HepG2 (cell line): ENCODE data around the gene PURB. TPM values are rescaled to one million over a fixed set of nuclear protein-coding genes. Genes with fewer than 3 reads are reported as not detected.

Experiments
- AKAP8 ChIP-seq: sonication (generic); formaldehyde crosslinking; IDR thresholded peaks from 2 replicates; pipeline ENCODE4 v1.5.1; 2020; ENCODE audit warnings: mild to moderate bottlenecking, missing genetic modification reagents
- BRCA1 ChIP-seq: sonication (generic); formaldehyde crosslinking; IDR thresholded peaks from 2 replicates; pipeline ENCODE4 v1.4.0; 2020; ENCODE audit warnings: missing genetic modification reagents
- HHEX ChIP-seq: IDR thresholded peaks from 2 replicates; pipeline ENCODE4 v1.6.1; 2016; ENCODE audit warnings: control low read depth
- HIC2 ChIP-seq: sonication (generic); formaldehyde crosslinking; IDR thresholded peaks from 2 replicates; pipeline ENCODE4 v1.9.0; 2022; ENCODE audit warnings: low read depth, missing genetic modification reagents
- KDM3A ChIP-seq: IDR thresholded peaks from 2 replicates; pipeline ENCODE4 v1.6.1; 2018; ENCODE audit warnings: low read depth, missing compliant biosample characterization
- KLF9 ChIP-seq: IDR thresholded peaks from 2 replicates; pipeline ENCODE4 v1.6.1; 2016; ENCODE audit warnings: low read depth
- MLLT10 ChIP-seq: sonication (generic); formaldehyde crosslinking; IDR thresholded peaks from 2 replicates; pipeline ENCODE4 v1.4.0; 2020; ENCODE audit warnings: missing genetic modification reagents
- PLSCR1 ChIP-seq: sonication (generic); formaldehyde crosslinking; IDR thresholded peaks from 2 replicates; pipeline ENCODE4 v1.5.0; 2020; ENCODE audit warnings: missing genetic modification reagents, mild to moderate bottlenecking, borderline replicate concordance
- PRDM4 ChIP-seq: sonication (generic); formaldehyde crosslinking; IDR thresholded peaks from 2 replicates; pipeline ENCODE4 v1.9.0; 2021; ENCODE audit warnings: missing genetic modification reagents, borderline replicate concordance
- SATB2 ChIP-seq: sonication (generic); formaldehyde crosslinking; IDR thresholded peaks from 2 replicates; pipeline ENCODE4 v1.5.0; 2020; ENCODE audit warnings: missing genetic modification reagents
- SMARCE1 ChIP-seq: fragments of 450-650 bp; IDR thresholded peaks from 2 replicates; pipeline ENCODE4 v1.6.1; 2017; ENCODE audit warnings: borderline replicate concordance
- SMC3 ChIP-seq: IDR thresholded peaks from 2 replicates; pipeline ENCODE4 v1.6.1; 2011; ENCODE audit warnings: low read length, improper control_type of control experiment
- SNAPC5 ChIP-seq: sonication (generic); formaldehyde crosslinking; IDR thresholded peaks from 2 replicates; pipeline ENCODE4 v1.8.1; 2023; ENCODE audit warnings: mild to moderate bottlenecking, missing genetic modification reagents, borderline replicate concordance
- SRSF4 ChIP-seq: fragments of 200-400 bp; formaldehyde crosslinking; IDR thresholded peaks from one replicate; pipeline ENCODE4 v1.6.1; 2018; ENCODE audit warnings: mild to moderate bottlenecking, low read depth, low read length, moderate library complexity; ENCODE audit not compliant: poor library complexity, severe bottlenecking
- XBP1 ChIP-seq: sonication (generic); formaldehyde crosslinking; IDR thresholded peaks from 2 replicates; pipeline ENCODE4 v1.5.0; 2020; ENCODE audit warnings: missing genetic modification reagents
- ZBTB37 ChIP-seq: sonication (generic); formaldehyde crosslinking; IDR thresholded peaks from 2 replicates; pipeline ENCODE4 v1.4.0; 2020; ENCODE audit warnings: mild to moderate bottlenecking, missing genetic modification reagents
- ZNF20 ChIP-seq: sonication (generic); formaldehyde crosslinking; IDR thresholded peaks from 2 replicates; pipeline ENCODE4 v1.4.0; 2020; ENCODE audit warnings: mild to moderate bottlenecking, moderate library complexity, missing genetic modification reagents
- ZNF34 ChIP-seq: sonication (generic); formaldehyde crosslinking; IDR thresholded peaks from 2 replicates; pipeline ENCODE4 v1.4.0; 2020; ENCODE audit warnings: mild to moderate bottlenecking, missing genetic modification reagents, borderline replicate concordance
- ZNF44 ChIP-seq: sonication (generic); formaldehyde crosslinking; IDR thresholded peaks from 2 replicates; pipeline ENCODE4 v1.5.1; 2020; ENCODE audit warnings: mild to moderate bottlenecking, missing genetic modification reagents
- ZNF543 ChIP-seq: sonication (generic); formaldehyde crosslinking; IDR thresholded peaks from 2 replicates; pipeline ENCODE4 v1.4.0; 2020; ENCODE audit warnings: mild to moderate bottlenecking, missing genetic modification reagents
- ZNF841 ChIP-seq: sonication (generic); formaldehyde crosslinking; IDR thresholded peaks from 2 replicates; pipeline ENCODE4 v1.8.1; 2023; ENCODE audit warnings: missing genetic modification reagents, borderline replicate concordance
- polyA plus RNA-seq, 8 experiments: library from polyadenylated mRNA; depleted of rRNA in 3 of 8; stranded (reverse) in 7 of 8; unstranded in 1 of 8; fragments of >200 nt; fragmentation: Illumina TruSeq in 4 of 8; extraction: Trizol in 4 of 8; gene quantifications; 2 replicates each; pipeline versions ENCODE4 v1.2.1 to v1.2.3, GENCODE V29; 2011 to 2016; ENCODE audit warnings: low read depth in 4 of 8, missing spikeins in 1 of 8, mixed read lengths in 1 of 8; ENCODE audit not compliant: insufficient read depth in 1 of 8
- total RNA-seq, 5 experiments: library from RNA; depleted of rRNA; stranded (reverse); fragments of >200 nt; fragmentation: Illumina TruSeq; extraction: Trizol; gene quantifications; 2 replicates each; pipeline ENCODE4 v1.2.3, GENCODE V29; 2016; ENCODE audit warnings: low read depth in 1 of 5

Gene PURB
- total and polyA plus RNA-seq, 2 of the 13 experiments (the other 11 are each of a cell fraction or from before 2014, with no cell fraction given): 2.3 to 4.3 TPM

GRCh38 chr7:44847920-44848634 lies 37.3 kb downstream of the PURB start, which contains the start of gene H2AZ2 (continued):
- TF ChIP-seq SRSF4: no peak
- TF ChIP-seq ZNF841: no peak
- no peak for TF ChIP-seq KDM3A (CRISPR knock-in tag)
- TF ChIP-seq SATB2 (CRISPR knock-in tag): 0 out of 2 replicates have a peak, but pooled peaks have one; percentile 42
- TF ChIP-seq SMARCE1: no peak
- no peak for TF ChIP-seq ZBTB37
- TF ChIP-seq HHEX: no peak
- TF ChIP-seq ZNF20: 0 out of 2 replicates have a peak, but pooled peaks have one; percentile 62
- TF ChIP-seq MLLT10 (CRISPR knock-in tag): no peak
- 0 out of 2 replicates have a peak, but pooled peaks have one; percentile 22 for TF ChIP-seq ZNF44
- TF ChIP-seq AKAP8 (CRISPR knock-in tag): no peak
- 0 out of 2 replicates have a peak, but pooled peaks have one; percentile 42 for TF ChIP-seq XBP1 (CRISPR knock-in tag)
- no peak for TF ChIP-seq SMC3
- TF ChIP-seq SNAPC5 (CRISPR knock-in tag): no peak
- TF ChIP-seq HIC2 (CRISPR knock-in tag): no peak
- no peak for TF ChIP-seq PLSCR1
- peak; percentile 80; the same call in 1 of the 2 replicates for TF ChIP-seq ZNF543 (CRISPR knock-in tag)
- no peak for TF ChIP-seq ZNF34 (CRISPR knock-in tag)
- no peak for TF ChIP-seq PRDM4 (CRISPR knock-in tag)
- TF ChIP-seq KLF9 (CRISPR knock-in tag): peak; percentile 74; the same call in 1 of the 2 replicates
- peak; percentile 24; the same call in 1 of the 2 replicates for TF ChIP-seq BRCA1 (CRISPR knock-in tag)
